ENCODE data around the gene ALDH1A3.

Gene ALDH1A3

GRCh38 chr15:100856867-100857266 lies 22.8 kb upstream of the ALDH1A3 start:
- no peak overlapping the region for H3K4me3 ChIP-seq (ENCODE audit: low read depth, low read length)
- TF ChIP-seq, protein P1, sequence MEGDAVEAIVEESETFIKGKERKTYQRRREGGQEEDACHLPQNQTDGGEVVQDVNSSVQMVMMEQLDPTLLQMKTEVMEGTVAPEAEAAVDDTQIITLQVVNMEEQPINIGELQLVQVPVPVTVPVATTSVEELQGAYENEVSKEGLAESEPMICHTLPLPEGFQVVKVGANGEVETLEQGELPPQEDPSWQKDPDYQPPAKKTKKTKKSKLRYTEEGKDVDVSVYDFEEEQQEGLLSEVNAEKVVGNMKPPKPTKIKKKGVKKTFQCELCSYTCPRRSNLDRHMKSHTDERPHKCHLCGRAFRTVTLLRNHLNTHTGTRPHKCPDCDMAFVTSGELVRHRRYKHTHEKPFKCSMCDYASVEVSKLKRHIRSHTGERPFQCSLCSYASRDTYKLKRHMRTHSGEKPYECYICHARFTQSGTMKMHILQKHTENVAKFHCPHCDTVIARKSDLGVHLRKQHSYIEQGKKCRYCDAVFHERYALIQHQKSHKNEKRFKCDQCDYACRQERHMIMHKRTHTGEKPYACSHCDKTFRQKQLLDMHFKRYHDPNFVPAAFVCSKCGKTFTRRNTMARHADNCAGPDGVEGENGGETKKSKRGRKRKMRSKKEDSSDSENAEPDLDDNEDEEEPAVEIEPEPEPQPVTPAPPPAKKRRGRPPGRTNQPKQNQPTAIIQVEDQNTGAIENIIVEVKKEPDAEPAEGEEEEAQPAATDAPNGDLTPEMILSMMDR (IDR thresholded peaks at IDR 0.05; ENCODE audit: low read depth, low read length) = no peak
- TF ChIP-seq MAX (IDR thresholded peaks at IDR 0.05; ENCODE audit: low read depth, low read length) = no peak
- no peak for TF ChIP-seq MYC (IDR thresholded peaks at IDR 0.05; ENCODE audit: low read depth, low read length)
- TF ChIP-seq POLR2A (IDR thresholded peaks at IDR 0.05; ENCODE audit: extremely low read depth, insufficient read length) = no peak
- DNase-seq (ENCODE audit: low read depth) = no peak

DNA sequence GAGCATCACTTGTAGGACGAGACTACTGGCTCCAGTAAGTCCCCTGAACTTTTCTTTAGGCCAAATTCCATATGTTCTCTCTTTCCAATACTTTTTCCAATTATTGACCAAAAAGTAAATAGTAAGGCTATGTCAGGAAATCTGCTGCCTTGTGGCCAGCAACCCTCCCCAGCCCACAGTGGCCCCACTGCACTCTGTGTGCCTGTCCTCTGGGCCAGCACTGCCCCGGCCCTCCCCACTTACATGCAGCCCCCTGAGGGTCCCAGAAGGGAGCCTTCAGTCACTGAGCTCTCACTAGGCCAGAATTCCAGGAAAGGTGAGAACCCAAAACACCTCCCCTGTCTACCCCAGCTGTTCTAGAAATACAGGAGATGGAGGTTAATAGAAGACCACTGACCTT lies 21.3 kb upstream of the ALDH1A3 start:
- no peak overlapping the region for H3K4me3 ChIP-seq (ENCODE audit: low read depth, low read length)
- TF ChIP-seq POLR2A (IDR thresholded peaks at IDR 0.05; ENCODE audit: extremely low read depth, insufficient read length) (no peak), MYC (IDR thresholded peaks at IDR 0.05; ENCODE audit: low read depth, low read length) (no peak), MAX (IDR thresholded peaks at IDR 0.05; ENCODE audit: low read depth, low read length) (no peak)
- TF ChIP-seq, protein P1 (IDR thresholded peaks at IDR 0.05; ENCODE audit: low read depth, low read length) = no peak
- no peak for DNase-seq (ENCODE audit: low read depth)

DNA sequence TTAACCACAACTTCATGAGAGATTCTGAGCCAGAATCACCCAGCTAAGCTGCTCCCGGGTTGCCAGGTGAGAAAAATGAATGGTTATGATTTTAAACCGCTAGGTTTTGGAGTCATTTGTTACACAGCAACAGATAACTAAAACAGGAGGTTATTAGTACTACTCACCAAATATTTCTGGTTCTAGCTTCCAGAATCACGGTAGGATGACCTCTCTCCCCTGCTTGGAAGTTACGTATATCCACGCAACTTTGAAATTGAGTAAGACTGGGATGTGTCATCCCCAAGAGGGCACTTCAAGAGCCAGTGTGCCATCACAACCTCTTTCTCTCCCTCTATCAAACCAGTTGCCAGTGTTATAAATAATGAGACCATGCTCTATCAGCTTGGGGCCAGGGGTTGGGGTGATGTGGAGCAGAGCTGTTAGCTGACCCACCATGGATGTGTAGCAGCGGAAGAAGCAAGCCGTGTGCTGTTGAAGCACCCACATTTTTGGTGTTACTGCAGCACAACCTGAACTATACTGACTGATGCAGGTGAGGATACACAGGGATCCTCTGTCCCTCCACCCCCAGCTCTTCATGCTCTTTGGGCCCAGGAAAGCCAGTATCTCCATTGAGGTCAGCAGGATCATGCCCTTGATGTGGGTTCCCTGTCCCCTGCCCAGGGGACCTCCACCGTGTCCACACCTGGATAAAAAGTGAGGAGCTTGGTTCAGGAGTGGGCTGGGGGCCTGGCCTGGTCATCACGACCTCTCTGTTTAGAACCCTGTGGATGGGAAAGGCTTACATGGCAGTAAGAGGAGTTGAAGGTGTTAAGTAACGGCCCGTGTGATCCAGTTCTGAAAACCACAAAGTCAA lies 19.4 kb upstream of the ALDH1A3 start:
- no peak overlapping the region for H3K4me3 ChIP-seq (ENCODE audit: low read depth, low read length)
- TF ChIP-seq POLR2A (IDR thresholded peaks at IDR 0.05; ENCODE audit: extremely low read depth, insufficient read length) (no peak), MAX (IDR thresholded peaks at IDR 0.05; ENCODE audit: low read depth, low read length) (no peak), MYC (IDR thresholded peaks at IDR 0.05; ENCODE audit: low read depth, low read length) (no peak)
- TF ChIP-seq, protein P1 (IDR thresholded peaks at IDR 0.05; ENCODE audit: low read depth, low read length) = no peak

GRCh38 chr15:100860829-100861510 lies 18.7 kb upstream of the ALDH1A3 start:
- H3K4me3 ChIP-seq (ENCODE audit: low read depth, low read length) = no peak overlapping the region
- no peak for TF ChIP-seq POLR2A (IDR thresholded peaks at IDR 0.05; ENCODE audit: extremely low read depth, insufficient read length)
- no peak for TF ChIP-seq MAX (IDR thresholded peaks at IDR 0.05; ENCODE audit: low read depth, low read length)
- no peak for TF ChIP-seq MYC (IDR thresholded peaks at IDR 0.05; ENCODE audit: low read depth, low read length)
- TF ChIP-seq, protein P1 (IDR thresholded peaks at IDR 0.05; ENCODE audit: low read depth, low read length) = no peak
- DNase-seq (ENCODE audit: low read depth) = peak; percentile 66

More for the DNA sequence above, 19.4 kb upstream of the ALDH1A3 start:
- DNase-seq (ENCODE audit: low read depth) = no peak

DNA sequence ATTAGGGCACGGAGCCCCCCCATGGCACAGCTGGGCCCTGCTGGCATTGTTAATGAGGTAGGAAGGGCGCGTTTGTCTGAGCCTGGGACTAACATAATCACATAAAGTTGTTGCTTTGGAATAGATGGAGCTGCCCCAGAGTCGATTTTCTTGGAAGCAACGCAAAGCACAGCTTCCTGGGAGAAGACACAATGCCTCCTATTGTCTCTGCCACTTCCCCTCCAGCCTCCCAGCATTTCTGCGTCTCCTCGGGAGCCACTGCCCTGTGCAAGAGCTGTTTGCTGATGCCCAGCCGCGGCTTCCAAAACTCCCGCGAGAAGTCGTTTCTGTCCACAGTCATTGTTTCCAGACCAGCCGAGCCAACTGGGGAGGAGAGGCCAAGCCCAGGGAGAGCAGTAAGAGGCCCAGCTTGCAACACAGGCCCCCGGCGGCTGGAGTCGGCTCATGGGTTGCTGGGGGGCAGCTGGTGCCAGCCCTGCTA lies 18.1 kb upstream of the ALDH1A3 start:
- DNase-seq (ENCODE audit: low read depth) = no peak
- no peak for TF ChIP-seq MYC (IDR thresholded peaks at IDR 0.05; ENCODE audit: low read depth, low read length)
- TF ChIP-seq, protein P1 (IDR thresholded peaks at IDR 0.05; ENCODE audit: low read depth, low read length) = no peak
- TF ChIP-seq MAX (IDR thresholded peaks at IDR 0.05; ENCODE audit: low read depth, low read length) = no peak
- no peak for TF ChIP-seq POLR2A (IDR thresholded peaks at IDR 0.05; ENCODE audit: extremely low read depth, insufficient read length)
- no peak overlapping the region for H3K4me3 ChIP-seq (ENCODE audit: low read depth, low read length)
